ENCODE data around the gene MTUS2. TPM values are rescaled to one million over a fixed set of nuclear protein-coding genes. Genes with fewer than 3 reads are reported as not detected.
A peak's percentile ranks its signal among the peaks of the same experiment; 100 is the strongest.
"Not testable (repeated sequence)": the region's sequence is repeated elsewhere in the genome, so short reads cannot be mapped to it uniquely, and the experiment has no call there.

The MTUS2 gene
- total RNA-seq, 1 donor from 2014 or later, result 7.5 TPM

DNA sequence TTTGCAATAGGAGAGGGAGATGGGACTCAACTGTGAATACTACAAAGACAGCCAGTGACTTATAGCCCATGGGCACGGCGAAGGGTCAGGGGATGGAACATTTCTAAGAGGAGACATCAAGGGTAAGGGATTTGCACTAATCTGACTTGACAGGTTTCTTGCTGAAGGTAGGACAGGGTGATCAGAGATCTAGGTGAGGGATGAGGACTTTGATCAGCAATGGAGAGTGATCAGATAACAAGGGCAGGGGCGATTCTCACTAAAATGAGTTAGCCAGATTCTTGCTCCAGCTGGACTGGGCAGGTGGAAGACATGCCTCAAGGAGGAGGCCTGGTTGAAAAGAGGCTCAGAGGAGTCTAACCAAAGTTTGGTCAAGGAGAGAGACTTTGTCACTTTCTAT is 566.1 kb downstream of the MTUS2 start:
- DNase-seq (ENCODE audit: low spot score), result no peak

DNA sequence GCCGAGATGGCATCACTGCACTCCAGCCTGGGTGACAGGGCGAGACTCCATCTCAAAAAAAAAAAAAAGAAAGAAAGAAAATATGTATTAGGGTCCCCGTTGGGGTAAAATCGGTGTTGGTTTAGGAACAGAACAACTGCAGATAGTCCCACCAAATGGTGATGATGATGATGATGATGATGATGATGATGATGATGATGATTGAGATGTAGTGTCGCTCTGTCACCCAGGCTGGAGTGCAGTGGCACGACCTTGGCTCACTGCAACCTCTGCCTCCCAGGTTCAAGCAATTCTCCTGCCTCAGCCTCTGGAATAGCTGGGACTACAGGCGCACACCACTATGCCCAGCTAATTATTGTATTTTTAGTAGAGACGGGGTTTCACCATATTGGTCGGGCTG is 570.5 kb downstream of the MTUS2 start:
- DNase-seq (ENCODE audit: low spot score), result not testable (repeated sequence)

DNA sequence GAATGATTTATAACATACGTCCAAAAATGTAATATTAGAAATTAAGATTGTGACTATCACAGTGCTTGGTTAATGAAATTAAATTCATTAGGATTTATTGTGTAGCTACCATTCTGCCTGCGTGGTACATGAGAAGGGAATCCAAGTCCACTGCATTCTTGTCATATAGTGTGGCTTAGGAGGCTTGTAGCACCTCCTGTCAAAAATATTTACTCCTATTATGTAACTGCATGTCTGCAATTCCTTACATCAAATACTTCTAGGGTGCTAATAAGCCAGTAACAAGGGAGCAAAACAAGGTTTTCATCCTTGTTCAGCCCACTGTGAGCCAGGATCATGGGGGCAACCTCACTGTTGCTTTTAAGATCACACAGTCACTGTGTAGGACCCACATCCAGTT is 576.3 kb downstream of the MTUS2 start:
- DNase-seq (ENCODE audit: low spot score), result no peak

DNA sequence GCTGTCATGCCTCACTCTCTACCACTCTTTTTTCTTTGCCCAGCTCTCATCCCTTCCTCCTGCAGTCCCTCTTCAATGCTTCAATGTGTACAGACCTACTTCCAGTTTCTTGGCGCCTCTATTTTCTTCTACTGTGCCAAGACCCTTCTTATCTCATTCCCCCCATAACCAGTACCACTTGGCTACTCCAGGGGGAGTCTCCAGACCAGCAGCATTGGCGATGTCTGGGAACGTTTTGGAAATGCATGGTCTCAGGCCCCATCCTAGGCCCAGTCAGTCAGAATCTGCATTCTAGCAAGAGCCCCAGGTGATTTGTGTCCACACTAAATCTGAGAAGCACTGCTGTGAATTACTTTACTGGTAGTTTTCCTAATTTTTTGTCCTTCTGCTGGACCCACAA is 577.1 kb downstream of the MTUS2 start:
- DNase-seq (ENCODE audit: low spot score), result no peak

DNA sequence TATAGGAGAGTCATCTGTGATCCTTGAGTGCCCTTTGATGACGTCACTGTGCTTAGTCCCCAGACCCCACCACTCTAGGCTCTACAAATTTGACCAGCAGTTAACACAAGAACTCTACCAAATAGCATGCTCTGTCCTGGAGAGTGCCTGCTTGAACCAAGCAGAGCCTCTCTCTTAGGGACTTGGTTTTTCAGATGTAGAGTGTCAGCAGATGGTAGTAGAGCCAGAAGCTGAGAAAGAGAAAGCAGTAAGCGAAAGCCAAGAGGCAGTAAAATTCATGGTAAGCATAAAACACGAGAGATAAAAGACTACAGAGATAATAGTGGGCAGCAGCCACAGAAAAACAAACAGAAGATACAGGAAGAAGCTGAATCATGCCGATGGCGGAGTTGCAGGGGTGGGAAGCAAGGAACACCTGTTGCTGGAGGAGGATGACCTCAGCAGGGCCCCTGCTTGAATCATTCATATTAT is 582.1 kb downstream of the MTUS2 start:
- peak; percentile 69 for DNase-seq (ENCODE audit: low spot score)

DNA sequence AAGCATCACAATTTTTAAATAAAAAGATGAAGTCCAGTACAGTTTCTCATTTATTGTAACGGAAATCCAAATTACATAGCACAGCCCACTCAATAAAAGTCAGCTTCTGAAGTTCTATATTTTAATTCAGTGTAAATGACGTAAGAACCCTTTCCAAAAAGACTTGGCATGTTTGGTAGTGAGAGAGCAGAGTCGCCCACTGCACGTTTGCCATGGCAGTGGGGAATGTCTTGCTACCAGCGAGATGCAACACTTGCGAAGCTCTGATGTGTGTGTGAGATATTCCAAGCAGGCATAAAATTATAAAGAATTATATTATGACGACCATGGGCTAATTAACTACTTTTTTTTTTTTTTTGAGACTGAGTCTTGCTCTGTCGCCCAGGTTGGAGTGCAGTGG is 585.3 kb downstream of the MTUS2 start:
- no peak for DNase-seq (ENCODE audit: low spot score)

DNA sequence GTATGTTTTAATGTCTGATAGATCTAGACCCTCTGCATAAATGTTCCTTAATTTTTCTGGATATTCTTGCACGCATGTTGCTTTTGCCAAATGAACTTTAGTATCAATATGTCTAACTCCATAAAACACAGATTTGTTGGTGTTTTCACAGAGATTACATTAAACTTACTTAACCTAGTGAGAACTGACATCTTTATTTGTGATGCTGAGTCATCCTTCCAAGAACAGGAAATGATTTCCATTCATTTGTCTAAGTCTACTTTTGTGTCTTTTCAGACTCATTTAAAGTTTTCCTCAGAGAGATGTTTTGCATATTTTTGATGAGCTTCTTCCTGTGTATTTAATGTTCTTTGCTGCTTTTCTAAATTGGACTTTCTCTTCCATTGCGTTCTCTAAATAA is 591.3 kb downstream of the MTUS2 start:
- no peak for DNase-seq (ENCODE audit: low spot score)

DNA sequence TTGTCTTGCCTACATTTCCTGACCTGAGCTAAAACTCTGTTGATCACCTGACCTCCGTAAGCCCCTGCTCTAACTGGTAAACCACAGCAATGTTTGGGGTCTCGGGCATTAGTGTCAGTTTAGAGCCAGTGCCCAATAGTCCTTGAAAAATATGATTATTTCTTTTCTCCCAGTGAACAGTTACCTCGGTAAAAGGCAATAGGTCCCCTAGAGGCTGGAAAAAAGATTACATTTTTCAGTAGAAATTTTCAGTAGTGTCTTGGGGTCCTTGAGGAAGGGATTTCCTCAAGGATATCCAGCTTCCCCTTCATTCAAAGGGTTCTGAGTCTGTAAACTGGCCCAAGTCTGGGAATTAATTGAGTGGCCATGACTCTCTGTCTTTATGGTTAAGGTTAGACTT is 597.9 kb downstream of the MTUS2 start:
- no peak for DNase-seq (ENCODE audit: low spot score)

DNA sequence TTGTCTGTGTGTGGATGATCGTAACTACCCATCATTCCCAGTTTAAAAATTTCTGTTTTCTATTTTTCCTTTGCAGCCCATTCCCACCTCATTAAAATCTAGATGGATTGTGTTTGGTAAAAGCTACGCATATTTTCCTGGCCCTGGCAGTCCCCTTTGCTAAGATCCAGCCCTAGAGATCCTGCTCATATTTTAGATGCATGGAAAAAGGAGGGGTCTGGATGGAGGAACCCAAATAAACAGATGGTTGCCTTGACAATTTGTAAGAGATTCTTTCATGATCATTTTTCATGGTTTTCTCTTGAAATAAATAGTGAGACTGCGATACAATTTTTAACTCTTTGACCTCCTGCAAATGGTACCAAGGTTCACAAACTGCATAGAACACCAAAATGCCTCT is 601.0 kb downstream of the MTUS2 start:
- no peak for DNase-seq (ENCODE audit: low spot score)

DNA sequence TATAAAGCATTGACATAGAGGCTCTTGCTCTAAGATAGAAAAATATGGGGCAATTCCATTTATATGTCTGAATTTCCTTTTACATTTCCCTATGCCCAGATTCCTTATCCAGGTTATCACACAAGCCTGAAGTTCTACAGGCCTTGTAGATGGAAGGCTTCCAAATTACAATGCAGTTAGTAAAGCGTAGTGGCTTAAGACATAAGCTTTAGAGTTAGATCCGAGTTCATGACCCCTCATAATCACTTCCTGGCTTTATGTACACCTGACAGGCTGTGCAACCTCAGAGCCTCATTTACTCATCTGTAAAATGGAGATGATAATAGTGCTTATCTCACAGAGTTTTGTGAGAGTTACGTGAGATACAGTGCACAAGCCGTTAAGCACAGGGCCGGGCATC is 601.9 kb downstream of the MTUS2 start:
- DNase-seq (ENCODE audit: low spot score), result no peak

DNA sequence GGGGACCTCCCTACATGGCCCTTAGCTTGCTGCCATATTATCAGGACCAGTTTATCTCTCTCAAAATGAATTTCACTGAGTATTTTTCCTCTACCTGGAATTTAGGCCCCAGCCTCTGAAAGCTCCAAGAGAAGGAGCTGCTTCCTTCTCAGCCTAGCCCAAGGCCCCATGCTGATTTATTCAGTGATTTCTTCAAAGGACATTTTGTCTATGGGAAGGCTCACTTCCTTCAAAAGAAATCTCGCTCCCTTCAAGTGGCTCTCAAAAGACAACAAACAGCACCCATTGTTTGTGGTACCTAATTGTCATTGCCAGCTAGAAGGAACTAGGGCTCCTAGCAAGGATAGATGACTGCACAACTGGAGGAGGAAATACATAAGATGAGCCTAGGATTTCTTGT is 602.9 kb downstream of the MTUS2 start:
- DNase-seq (ENCODE audit: low spot score), result no peak

DNA sequence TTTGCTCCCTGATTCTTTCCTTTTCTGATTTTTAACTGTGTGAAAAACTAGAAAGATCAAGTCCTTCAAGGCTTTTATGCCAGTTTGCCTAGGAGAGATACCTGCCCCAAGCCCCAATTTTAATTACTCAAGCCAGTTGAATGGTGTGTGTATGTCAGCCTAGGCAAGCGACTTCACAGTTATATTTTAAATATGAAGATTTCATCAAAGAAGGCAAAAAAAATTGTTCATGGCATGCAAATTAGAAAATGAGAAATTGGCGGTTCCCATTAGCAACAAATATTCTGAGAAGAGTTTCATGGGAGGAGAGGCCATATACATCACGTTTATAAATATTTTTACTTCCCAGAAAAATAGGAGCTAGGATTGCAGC is 607.8 kb downstream of the MTUS2 start:
- DNase-seq (ENCODE audit: low spot score), result no peak

DNA sequence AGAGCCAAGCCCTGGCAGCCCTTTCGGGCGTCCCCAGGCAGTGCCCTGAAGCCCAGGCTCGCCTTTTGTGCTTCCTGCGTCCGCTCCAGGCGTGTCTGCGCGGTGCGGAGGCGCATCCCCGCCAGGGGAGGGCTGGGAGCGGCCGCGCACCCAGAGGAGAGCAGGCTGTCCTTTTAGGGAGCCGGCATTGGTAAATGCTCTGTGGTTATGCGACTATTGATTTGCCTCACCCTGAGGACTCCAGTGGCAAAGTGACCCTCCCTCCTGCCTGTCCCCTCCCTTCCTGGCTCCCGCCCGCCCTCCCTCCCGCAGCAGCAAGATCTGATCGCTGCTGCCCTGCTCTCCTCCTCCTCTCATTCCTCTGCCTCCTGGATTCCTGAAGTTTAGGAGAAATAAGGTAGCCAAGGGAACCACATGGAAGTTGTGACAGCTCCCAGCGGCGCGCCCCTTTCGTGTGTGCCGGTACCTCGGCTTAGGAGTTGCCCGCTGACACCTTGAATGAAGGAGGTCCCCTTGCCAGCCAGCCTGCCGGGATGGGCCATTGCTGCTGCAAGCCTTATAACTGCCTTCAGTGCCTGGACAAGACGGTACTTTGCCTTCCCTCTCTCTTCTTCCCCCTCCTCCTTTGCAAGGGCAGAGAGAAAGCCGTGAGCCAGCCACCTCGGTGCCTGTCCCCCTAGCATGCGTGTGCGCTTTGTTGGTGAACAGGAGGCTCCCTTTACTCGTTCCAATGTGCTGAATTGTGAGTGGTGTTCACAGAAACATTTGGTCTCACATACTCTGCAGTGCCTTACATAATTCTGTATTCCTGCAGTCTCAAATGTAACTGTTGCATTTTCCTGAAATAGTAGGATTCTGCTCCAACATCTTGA is 608.4 kb downstream of the MTUS2 start:
- peak; percentile 48 for DNase-seq (ENCODE audit: low spot score)

DNA sequence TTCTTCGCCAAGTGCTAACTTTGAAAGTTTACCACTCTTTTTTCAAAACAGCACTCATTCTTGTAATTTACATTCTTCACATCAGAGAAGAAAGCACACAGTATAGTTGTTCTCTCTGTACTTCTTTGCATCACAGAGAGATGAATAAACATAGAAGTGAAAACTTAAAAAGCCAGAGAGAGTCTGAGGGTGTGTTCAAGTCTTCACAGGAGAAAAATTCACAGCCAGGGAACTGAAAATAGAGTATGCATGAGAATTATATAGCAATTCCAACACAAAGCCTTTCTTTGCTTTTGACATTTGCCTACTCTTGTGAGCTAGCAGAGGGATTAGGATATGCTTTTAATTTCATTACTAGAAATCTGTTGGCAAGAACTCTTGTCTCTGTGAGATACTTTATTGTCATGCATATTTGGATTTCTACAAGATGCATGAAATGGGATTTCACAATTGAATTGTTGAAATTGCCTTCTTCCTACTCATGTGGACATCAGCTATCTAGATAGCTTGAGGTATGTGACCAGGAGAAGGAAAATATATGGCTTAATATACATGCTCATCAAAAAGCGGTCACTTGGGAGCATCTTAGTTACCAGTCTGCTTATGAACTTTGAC is 609.3 kb downstream of the MTUS2 start:
- no peak for DNase-seq (ENCODE audit: low spot score)

DNA sequence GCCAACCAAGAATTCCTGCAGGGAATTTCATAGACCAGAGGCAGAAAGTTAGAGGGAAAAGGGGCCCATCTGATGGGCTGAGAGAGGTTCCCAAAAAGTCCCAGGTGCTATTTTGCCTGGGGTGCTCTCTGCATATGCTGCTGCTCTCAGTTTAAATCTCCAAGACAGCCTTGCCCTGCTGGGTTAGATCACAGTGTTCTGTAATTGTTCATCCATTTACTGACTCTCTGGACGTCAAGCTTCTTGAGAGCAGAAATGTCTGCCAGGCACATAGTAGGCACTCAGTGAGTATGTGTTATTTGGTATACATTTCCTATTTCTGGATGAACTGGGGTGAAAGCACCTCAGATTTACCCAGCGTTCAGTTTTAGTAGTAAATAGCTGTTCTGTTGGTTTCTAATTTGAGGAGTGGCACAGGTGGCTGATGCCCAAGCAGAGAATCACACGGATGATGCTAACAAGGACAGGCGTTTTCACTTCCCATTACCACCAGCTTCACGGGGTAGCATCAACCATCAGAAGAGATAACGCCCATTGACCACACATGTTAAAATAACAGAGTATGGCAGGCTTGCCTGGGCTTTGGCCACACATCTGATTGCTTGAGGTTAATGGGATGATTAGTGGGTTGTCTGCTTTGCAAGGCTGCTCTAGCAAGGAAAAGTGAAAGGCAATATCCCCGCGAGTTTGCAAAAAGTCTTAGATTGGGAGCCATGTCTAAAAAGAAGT is 614.2 kb downstream of the MTUS2 start:
- no peak for DNase-seq (ENCODE audit: low spot score)

DNA sequence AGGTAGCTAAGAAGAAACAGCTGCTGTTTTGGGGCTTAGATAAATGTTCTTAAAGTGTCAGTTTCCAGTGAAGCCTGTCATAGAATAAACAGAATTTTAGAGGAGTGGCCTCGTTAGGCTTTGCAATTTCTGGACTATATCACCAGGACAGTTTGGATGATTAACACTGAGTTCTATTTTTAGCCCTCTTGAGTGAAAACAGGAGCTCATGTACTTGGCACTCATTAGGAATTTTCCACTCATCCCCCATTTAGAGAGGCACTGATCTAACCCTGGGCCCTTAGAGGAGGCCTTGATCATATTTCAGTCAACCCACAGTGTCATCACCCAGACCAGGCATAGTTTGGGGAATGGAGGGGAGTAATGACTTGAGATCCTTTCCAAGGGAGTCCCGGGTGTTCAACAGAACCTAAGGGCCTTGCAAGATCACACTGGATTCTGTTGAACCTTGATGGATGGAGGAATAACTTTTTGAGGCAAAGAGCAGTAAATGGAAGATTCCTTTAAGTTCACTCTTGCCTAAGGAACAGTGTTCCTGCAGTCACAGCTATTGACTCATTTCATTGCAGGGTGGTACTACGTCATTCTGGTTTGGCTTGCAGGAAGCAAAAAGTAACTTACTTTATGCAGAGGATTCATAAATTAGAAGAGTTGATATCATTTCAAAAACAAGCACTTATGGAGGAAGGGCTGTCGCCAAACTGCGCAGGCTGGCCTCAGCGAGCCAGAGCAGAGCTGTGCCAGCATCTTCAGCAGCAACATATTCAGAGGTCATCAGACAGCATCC is 615.2 kb downstream of the MTUS2 start:
- DNase-seq (ENCODE audit: low spot score), result peak; percentile 96

DNA sequence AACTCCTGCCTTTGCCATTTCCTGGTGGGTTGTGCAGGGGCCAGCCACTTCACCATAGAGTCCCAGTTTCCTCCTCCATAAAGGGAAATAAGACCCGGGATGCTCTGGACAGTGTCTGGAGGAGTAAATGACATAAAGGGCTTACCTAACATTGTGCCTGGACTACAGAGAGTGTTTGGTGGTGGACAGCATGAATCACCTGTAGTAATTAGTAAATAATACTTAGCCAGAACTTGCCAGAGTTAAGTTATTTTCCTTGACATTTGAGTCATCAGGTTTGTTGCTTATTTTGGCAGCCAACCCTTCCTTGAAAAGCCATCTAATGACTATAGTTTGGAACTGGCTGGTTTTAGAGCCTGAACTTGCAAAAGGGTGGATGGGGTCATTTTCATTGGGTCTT is 616.2 kb downstream of the MTUS2 start:
- DNase-seq (ENCODE audit: low spot score), result no peak

DNA sequence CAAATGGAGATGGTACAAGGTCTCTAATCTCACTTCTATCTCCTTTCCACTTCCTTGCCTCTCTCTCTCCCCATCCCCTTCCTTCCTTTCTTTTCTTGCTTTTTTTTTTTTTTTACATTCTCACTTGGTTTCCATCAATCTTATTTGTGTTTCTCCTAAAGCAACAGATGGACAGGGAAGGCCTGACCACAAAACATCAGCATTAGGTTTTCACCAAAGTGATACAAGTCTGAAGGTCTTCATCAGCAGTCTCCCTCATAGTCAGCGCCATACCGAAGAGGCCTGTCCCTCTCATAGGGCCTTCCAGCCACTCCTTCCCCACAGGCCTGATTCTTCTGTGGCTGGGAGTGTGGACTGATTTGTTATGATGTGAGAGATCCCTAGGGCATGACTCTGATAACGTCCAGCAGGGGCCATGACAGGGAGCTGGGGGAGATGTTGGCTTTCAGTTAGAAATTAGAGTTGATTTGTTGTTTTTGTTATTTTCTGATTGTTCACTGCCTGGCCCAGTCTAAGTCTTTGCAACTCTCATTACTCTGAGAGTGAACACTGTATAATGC is 616.7 kb downstream of the MTUS2 start:
- DNase-seq (ENCODE audit: low spot score), result no peak

DNA sequence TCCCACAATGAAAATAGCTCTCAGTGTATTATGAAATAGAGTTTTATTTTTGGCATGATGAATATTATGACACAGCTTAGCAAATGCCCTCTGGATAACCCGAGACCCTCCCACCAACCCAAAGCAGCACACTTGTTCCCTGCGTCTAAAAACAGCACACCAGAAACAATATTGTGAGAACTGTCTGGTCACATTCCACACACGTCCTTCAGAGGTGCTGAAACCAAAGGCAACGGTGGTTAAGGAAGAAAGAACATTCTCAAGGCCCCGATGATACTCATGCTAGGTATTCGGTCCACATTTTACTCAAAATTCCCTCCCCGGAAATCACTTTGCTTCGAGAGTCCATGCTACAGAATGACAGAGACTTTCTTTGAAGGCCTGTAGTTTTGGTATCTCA is 618.6 kb downstream of the MTUS2 start:
- no peak for DNase-seq (ENCODE audit: low spot score)

DNA sequence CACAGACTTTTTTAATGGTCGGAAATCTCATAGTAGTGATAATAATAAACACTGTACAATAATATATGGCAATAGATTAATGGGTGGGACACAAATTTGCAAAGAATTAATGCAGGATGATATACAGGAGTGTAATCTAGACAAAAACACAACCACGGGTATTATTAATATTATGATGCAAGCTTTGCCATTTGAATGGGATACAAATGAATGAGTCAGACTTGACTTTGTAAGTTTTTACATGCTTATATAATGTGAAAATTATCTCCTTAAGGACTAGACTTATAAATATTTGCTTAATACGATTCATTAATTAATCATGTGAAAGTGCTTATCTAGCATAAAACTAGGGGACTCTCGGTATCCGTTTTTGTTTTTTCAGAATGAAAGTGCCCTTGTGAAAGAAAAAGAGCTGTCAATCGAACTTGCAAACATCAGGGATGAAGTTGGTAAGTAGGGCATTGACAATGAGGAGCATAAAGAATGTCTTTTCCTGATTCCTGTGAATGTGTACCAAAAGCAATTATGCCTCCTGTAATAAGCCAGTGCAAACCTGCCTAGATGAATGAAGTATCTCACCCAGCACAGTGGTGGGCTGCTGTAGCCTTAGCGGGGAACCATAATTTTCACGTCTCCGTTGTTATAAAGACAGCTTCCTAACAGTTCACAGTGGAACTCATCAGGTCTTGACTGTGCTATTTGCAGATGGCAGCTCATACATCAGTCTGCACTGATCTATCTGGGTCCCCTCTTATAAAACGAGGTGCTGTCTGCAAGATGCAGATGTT is 619.7 kb downstream of the MTUS2 start:
- no peak for DNase-seq (ENCODE audit: low spot score)

DNA sequence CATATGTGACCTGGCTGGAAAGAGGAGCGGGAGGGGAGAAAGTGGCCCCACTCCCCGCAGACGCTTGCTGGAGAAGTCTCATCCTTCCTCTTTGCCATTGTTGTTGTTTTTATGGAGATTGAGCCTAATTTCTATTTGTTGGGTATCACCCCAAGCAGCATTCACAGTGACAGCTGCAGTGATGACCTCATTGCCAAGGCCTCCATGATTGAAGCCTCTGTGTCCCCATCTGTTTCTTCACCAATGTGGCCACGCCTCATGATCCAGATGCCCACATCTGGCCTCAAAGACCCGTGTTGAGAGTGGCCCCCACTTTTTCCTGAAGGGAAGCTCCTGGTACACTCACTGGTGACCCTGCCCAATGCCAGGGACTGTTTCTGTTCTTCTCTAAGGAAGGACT is 621.2 kb downstream of the MTUS2 start:
- DNase-seq (ENCODE audit: low spot score), result no peak

Measured in umbilical cord (tissue), 2 donors.